HepG2 (cell line): ENCODE results near the gene ACVR1B. TPM values are rescaled to one million over a fixed set of nuclear protein-coding genes. Genes with fewer than 3 reads are reported as not detected.

Experiments
- ATAC-seq: fragments of 200-7000 bp; cut with Tn5 transposase; 3 replicates; pipeline ENCODE4 v1.9.1; 2020; ENCODE audit warnings: mild to moderate bottlenecking, moderate library complexity
- BruUV-seq: library from RNA; stranded (reverse); fragments of 400-500 nt; replicated peaks from 2 replicates; lab custom pipeline; 2021; lab: Mats Ljungman, UMichigan
- CTCF ChIA-PET: fragments of 300-600 bp; formaldehyde crosslinking; extraction: SDS; loops from one replicate; lab custom pipeline; 2021; ENCODE audit warnings: low total read pairs, inconsistent platforms, low intra/inter-chr PET ratio; lab: Yijun Ruan, JAX
- POLR2A ChIA-PET: fragments of 350-600 bp; sonication (Branson Sonifier 250); formaldehyde crosslinking; loops from one replicate; lab custom pipeline; 2020; ENCODE audit warnings: antibody characterized with exemption, inconsistent platforms; lab: Yijun Ruan, JAX
- DNase-seq: peaks from one replicate; pipeline ENCODE4 v3.0.0-alpha.2; 2015; ENCODE audit warnings: low spot score
- FAIRE-seq: peaks from 3 replicates; lab custom pipeline; 2011; peaks lifted over from hg19 to GRCh38; lab: Jason Lieb, UNC
- H2AFZ ChIP-seq: one replicate; pipeline ENCODE4 v1.6.1; 2011; ENCODE audit warnings: low read length, inconsistent platforms
- H3K27ac ChIP-seq: fragments of 300-600 bp; 3 replicates; pipeline ENCODE4 v1.8.0; 2011; ENCODE audit warnings: mixed run types, mild to moderate bottlenecking, mixed read lengths, low read length, inconsistent platforms; ENCODE audit not compliant: insufficient read depth; ENCODE audit errors: extremely low read length
- H3K27me3 ChIP-seq, 2 experiments: fragments of 200-600 bp in 1 of 2; 2 replicates in 1 of 2; 3 replicates in 1 of 2; pipeline versions ENCODE4 v1.6.0 to v1.8.0; 2011; ENCODE audit warnings: low read length in 2 of 2, mild to moderate bottlenecking in 2 of 2, moderate library complexity in 2 of 2, inconsistent platforms in 1 of 2; ENCODE audit not compliant: insufficient read depth in 2 of 2, control insufficient read depth in 1 of 2
- H3K36me3 ChIP-seq, 2 experiments: fragments of 200-600 bp in 1 of 2; replicated peaks in 1 of 2; 2 replicates in 1 of 2; 3 replicates in 1 of 2; pipeline versions ENCODE4 v1.5.1 to v1.8.0; 2011; ENCODE audit warnings: low read length in 2 of 2, inconsistent platforms in 1 of 2; ENCODE audit not compliant: insufficient read depth in 2 of 2, control insufficient read depth in 1 of 2
- H3K4me1 ChIP-seq: 2 replicates; pipeline ENCODE4 v1.5.1; 2012; ENCODE audit warnings: low read length, inconsistent platforms; ENCODE audit not compliant: insufficient read depth
- H3K4me2 ChIP-seq: 2 replicates; pipeline ENCODE4 v1.6.0; 2011; ENCODE audit warnings: low read depth, low read length, inconsistent platforms
- H3K4me3 ChIP-seq, 3 experiments: fragments of 200-600 bp in 1 of 3; sonication (generic), shearing (Covaris generic) in 1 of 3; replicated peaks in 1 of 3; 2 replicates each; pipeline ENCODE4 v1.5.1; 2011 to 2016; ENCODE audit warnings: low read length in 3 of 3, inconsistent platforms in 2 of 3, low read depth in 2 of 3, mild to moderate bottlenecking in 2 of 3, control low read depth in 1 of 3, mixed read lengths in 1 of 3; ENCODE audit not compliant: insufficient read depth in 1 of 3
- H3K79me2 ChIP-seq: one replicate; pipeline ENCODE4 v1.6.1; 2011; ENCODE audit warnings: low read length, inconsistent platforms; ENCODE audit not compliant: insufficient read depth
- H3K9ac ChIP-seq: 2 replicates; pipeline ENCODE4 v1.6.0; 2011; ENCODE audit warnings: mild to moderate bottlenecking, low read depth, low read length, inconsistent platforms; ENCODE audit not compliant: insufficient read depth
- H3K9me3 ChIP-seq: 2 replicates; pipeline ENCODE4 v1.5.1; 2012; ENCODE audit warnings: mild to moderate bottlenecking, low read length
- H4K20me1 ChIP-seq: 2 replicates; pipeline ENCODE4 v1.6.0; 2011; ENCODE audit warnings: inconsistent platforms, mild to moderate bottlenecking, low read length, moderate library complexity; ENCODE audit not compliant: insufficient read depth
- FLYWCH1 ChIP-seq: sonication (generic); formaldehyde crosslinking; IDR thresholded peaks from 2 replicates; pipeline ENCODE4 v1.8.1; 2023; ENCODE audit warnings: mild to moderate bottlenecking, missing genetic modification reagents
- KLF12 ChIP-seq: sonication (generic); formaldehyde crosslinking; IDR thresholded peaks from 2 replicates; pipeline ENCODE4 v1.4.0; 2020; ENCODE audit warnings: missing genetic modification reagents, borderline replicate concordance
- LRRFIP1 ChIP-seq: sonication (generic); formaldehyde crosslinking; conservative IDR thresholded peaks from 2 replicates; pipeline ENCODE4 v1.4.0; 2020; ENCODE audit warnings: missing genetic modification reagents
- ONECUT2 ChIP-seq: sonication (generic); formaldehyde crosslinking; IDR thresholded peaks from 2 replicates; pipeline ENCODE4 v1.4.0; 2020; ENCODE audit warnings: missing genetic modification reagents
- RELA ChIP-seq: sonication (generic); formaldehyde crosslinking; IDR thresholded peaks from 2 replicates; pipeline ENCODE4 v1.4.0; 2020; ENCODE audit warnings: missing genetic modification reagents
- TGIF2 ChIP-seq: IDR thresholded peaks from 2 replicates; pipeline ENCODE4 v1.6.1; 2016; ENCODE audit warnings: control low read depth, missing compliant biosample characterization
- ZBTB1 ChIP-seq: sonication (generic); formaldehyde crosslinking; IDR thresholded peaks from 2 replicates; pipeline ENCODE4 v1.4.0; 2020; ENCODE audit warnings: missing genetic modification reagents, borderline replicate concordance
- ZBTB43 ChIP-seq: sonication (generic); formaldehyde crosslinking; conservative IDR thresholded peaks from 2 replicates; pipeline ENCODE4 v1.4.0; 2020; ENCODE audit warnings: missing genetic modification reagents
- ZKSCAN8 ChIP-seq: IDR thresholded peaks from 2 replicates; pipeline ENCODE4 v1.6.1; 2016; ENCODE audit warnings: borderline replicate concordance, missing genetic modification reagents, missing compliant biosample characterization
- ZNF143 ChIP-seq: sonication (generic); formaldehyde crosslinking; IDR thresholded peaks from 2 replicates; pipeline ENCODE4 v1.4.0; 2020; ENCODE audit warnings: missing genetic modification reagents
- ZNF20 ChIP-seq: sonication (generic); formaldehyde crosslinking; IDR thresholded peaks from 2 replicates; pipeline ENCODE4 v1.4.0; 2020; ENCODE audit warnings: mild to moderate bottlenecking, moderate library complexity, missing genetic modification reagents
- WGBS: methylation state at CpG from one replicate; pipeline ENCODE4 v1.1.6; 2017; ENCODE audit warnings: low lambda C conversion rate; 5-methylcytosine and 5-hydroxymethylcytosine counted together
- in situ Hi-C: cut with HindIII; loops from 2 replicates; pipeline ENCODE4 v1.10.0; 2017; ENCODE audit warnings: low pct_unique_long_range_greater_than_20kb; ENCODE audit not compliant: extremely low pct_ligation_motif_present
- intact Hi-C: fragments of 100-400 bp; cut with micrococcal nuclease; formaldehyde crosslinking; loops from one replicate; pipeline ENCODE4 v1.10.0; 2022; ENCODE audit not compliant: unreplicated experiment
- polyA plus RNA-seq, 8 experiments: library from polyadenylated mRNA; depleted of rRNA in 3 of 8; stranded (reverse) in 7 of 8; unstranded in 1 of 8; fragments of >200 nt; fragmentation: Illumina TruSeq in 4 of 8; extraction: Trizol in 4 of 8; gene quantifications; 2 replicates each; pipeline versions ENCODE4 v1.2.1 to v1.2.3, GENCODE V29; 2011 to 2016; ENCODE audit warnings: low read depth in 4 of 8, missing spikeins in 1 of 8, mixed read lengths in 1 of 8; ENCODE audit not compliant: insufficient read depth in 1 of 8
- total RNA-seq, 5 experiments: library from RNA; depleted of rRNA; stranded (reverse); fragments of >200 nt; fragmentation: Illumina TruSeq; extraction: Trizol; gene quantifications; 2 replicates each; pipeline ENCODE4 v1.2.3, GENCODE V29; 2016; ENCODE audit warnings: low read depth in 1 of 5
- TF ChIP-seq, protein P1 (sequence below): sonication (generic); formaldehyde crosslinking; conservative IDR thresholded peaks from 2 replicates; pipeline ENCODE4 v1.8.0; 2022; ENCODE audit warnings: low read depth, missing genetic modification reagents
- TF ChIP-seq, protein P2 (sequence below): sonication (generic); formaldehyde crosslinking; IDR thresholded peaks from 2 replicates; pipeline ENCODE4 v1.8.0; 2022; ENCODE audit warnings: missing genetic modification reagents, mild to moderate bottlenecking, borderline replicate concordance

The ACVR1B gene
- total and polyA plus RNA-seq, 2 of the 13 experiments (the other 11 are each of a cell fraction or from before 2014, with no cell fraction given), result 8.9 to 12.1 TPM

DNA sequence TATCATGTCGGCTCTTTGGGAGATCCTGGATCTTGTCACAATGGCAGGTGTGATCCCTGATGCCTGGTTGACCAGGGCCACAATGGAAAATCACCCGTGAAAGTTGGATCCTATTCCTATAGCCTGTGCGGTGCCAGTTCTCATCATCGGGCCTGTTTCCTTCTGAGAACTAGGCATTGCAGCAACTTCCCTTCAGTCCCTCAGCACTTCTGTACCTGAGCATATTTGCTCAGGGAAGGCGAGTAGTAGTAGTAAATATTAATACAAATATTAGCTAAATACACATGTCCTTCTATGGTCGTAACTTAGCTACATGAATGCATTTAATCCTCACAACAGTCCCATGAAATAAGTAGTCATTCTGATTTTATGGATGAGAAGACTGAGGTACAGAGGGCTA, 33.2 kb downstream of the ACVR1B start:
- Histone ChIP-seq H3K9ac (no peak overlapping the region), H3K27ac (no peak overlapping the region), H3K4me1 (no peaks in the 10 kb centered on the region), H3K4me2 (no peak overlapping the region), H3K9me3 (no peaks in the 10 kb centered on the region), H4K20me1 (no peaks in the 10 kb centered on the region), H3K27me3 (no peaks in the 10 kb centered on the region), H3K4me3 (no peak overlapping the region), H3K36me3 (peaks cover 21 to 62% of the 10 kb centered on the region in 2 experiments), H2AFZ (no peak overlapping the region), H3K79me2 (no peaks in the 10 kb centered on the region)
- DNase-seq (no peak), FAIRE-seq (no peak), ATAC-seq (no peak)
- in situ Hi-C loops (loop anchor here (10.0 kb wide), 1 partner anchor 90 kb away; no protein-coding TSS in a partner anchor), intact Hi-C loops (loop anchor here (5.0 kb wide), 1 partner anchor 42 kb away; no protein-coding TSS in a partner anchor)
- no peak for TF ChIP-seq FLYWCH1
- TF ChIP-seq ONECUT2, result no peak
- TF ChIP-seq KLF12 (CRISPR knock-in tag), result no peak
- no peak for TF ChIP-seq ZBTB1 (CRISPR knock-in tag)
- TF ChIP-seq, protein P1, sequence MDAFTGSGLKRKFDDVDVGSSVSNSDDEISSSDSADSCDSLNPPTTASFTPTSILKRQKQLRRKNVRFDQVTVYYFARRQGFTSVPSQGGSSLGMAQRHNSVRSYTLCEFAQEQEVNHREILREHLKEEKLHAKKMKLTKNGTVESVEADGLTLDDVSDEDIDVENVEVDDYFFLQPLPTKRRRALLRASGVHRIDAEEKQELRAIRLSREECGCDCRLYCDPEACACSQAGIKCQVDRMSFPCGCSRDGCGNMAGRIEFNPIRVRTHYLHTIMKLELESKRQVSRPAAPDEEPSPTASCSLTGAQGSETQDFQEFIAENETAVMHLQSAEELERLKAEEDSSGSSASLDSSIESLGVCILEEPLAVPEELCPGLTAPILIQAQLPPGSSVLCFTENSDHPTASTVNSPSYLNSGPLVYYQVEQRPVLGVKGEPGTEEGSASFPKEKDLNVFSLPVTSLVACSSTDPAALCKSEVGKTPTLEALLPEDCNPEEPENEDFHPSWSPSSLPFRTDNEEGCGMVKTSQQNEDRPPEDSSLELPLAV, result no peak
- no peak for TF ChIP-seq RELA (CRISPR knock-in tag)
- no peak for TF ChIP-seq ZNF20
- no peak for TF ChIP-seq TGIF2 (CRISPR knock-in tag)
- TF ChIP-seq, protein P2, sequence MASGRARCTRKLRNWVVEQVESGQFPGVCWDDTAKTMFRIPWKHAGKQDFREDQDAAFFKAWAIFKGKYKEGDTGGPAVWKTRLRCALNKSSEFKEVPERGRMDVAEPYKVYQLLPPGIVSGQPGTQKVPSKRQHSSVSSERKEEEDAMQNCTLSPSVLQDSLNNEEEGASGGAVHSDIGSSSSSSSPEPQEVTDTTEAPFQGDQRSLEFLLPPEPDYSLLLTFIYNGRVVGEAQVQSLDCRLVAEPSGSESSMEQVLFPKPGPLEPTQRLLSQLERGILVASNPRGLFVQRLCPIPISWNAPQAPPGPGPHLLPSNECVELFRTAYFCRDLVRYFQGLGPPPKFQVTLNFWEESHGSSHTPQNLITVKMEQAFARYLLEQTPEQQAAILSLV (CRISPR knock-in tag), result no peak
- no peak for TF ChIP-seq ZNF143
- TF ChIP-seq ZKSCAN8 (CRISPR knock-in tag), result no peak
- no peak for TF ChIP-seq LRRFIP1 (CRISPR knock-in tag)
- no peak for TF ChIP-seq ZBTB43 (CRISPR knock-in tag)
- 95% methylated on average over 4 of the region's 6 CpGs for WGBS
- ChIA-PET POLR2A (no interaction called here), CTCF (no interaction called here)
- no TSS peak for BruUV-seq
